Right kidney (tissue), 1 donor: Measurements from ENCODE around the gene DNAH7.
"Not testable (repeated sequence)": the region's sequence is repeated elsewhere in the genome, so short reads cannot be mapped to it uniquely, and the experiment has no call there.

ENCODE experiments used
- DNase-seq: peaks from one replicate; pipeline ENCODE4 v3.0.0-alpha.2; 2016

Gene DNAH7

DNA sequence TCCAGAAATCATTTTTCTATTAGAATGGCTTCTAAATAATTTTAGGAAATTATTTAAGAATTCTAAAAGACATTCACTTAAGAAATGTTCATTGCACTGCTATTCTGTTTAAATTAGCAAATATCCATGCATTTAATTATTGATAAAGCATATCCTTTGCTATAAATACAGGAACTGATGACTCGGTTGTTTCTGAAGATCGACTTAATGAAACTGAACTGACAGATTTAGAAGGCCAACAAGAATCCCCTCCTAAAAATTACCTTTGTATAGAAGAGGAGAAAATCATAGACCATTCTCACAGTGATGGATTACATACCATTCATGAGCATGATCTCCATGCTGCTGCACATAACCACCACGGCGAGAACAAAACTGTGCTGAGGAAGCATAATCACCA is 352.2 kb downstream of the DNAH7 start:
- DNase-seq: no peak

DNA sequence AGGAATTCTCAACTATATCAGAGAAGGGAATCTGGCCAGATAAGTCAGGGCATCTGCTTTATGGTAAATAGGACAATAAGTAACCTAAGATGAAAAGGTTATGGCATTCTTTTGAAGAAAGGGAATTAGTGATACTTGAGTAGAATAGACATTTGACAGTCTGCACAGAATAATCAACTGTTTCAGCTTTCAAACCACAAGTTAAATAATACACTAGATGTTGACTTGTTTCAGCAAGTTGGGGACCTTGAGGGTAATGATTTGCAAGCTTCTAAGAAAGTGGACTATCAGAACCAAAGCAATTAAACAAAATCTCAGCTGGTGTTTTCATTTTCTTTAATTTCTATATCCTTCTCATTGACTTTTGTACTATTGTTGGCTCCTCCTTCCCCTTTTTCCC is 357.2 kb downstream of the DNAH7 start:
- no peak for DNase-seq

DNA sequence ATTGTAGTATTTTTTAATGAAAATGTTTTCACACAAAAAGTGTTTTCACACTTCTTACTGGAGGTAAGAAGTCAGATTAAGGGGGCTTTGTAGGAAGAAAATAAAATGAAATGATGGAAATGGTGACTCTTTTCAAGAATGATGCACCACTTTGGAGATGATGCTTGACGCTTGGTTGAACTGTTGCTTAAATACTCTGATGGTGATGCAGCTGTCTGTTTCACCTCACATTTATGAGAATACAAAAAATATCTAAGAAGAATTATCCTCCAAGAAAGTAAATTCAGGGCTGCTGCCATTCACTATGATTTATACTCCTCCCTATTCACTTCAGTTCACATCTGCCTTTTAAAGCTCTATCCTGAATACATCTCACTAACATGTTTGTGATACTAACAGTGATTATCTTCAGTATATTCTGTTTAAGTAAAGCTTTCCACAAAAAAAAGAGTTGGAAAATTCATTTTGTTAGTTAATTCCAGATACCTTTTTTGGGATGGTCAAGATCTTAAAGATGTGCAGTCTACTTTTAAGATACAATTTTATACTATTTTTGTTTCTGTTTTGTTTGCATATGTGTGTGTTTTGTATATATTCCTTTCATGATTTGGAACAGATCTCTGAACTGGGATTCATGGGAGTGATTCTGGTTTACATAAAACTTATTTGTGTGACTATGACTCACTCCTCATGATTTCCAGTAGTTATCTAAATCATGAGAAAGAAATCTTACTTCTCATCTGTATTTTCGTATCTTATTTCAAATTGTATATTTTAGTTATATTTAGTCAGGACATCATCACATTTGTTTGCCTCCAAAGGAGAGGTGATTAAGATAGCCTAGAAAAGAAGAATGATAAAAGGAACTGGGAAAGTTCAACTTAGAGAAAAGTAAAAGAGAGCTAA is 358.5 kb downstream of the DNAH7 start:
- DNase-seq: no peak

- DNase-seq: no peak
These were observed 362.3 kb downstream of the DNAH7 start for GRCh38 chr2:195706161-195706900.

DNA sequence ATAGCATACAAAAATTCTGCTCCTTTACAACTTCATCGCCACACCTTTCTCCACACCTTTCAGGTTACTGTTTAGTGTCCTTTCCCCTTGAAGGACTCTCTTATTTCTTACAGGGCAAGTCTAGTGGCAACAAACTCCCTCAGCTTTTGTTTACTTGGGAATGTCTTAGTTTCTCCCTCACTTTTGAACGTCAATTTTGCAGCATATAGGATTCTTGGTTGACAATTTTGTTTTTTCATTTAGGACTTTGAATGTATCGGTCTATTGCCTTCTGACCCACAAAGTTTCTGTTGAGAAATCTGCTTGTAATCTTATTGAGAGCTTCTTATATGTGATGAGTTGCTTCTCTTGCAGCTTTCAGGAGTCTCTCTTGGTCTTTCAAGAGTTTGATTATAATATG is 368.2 kb downstream of the DNAH7 start:
- DNase-seq: no peak

DNA sequence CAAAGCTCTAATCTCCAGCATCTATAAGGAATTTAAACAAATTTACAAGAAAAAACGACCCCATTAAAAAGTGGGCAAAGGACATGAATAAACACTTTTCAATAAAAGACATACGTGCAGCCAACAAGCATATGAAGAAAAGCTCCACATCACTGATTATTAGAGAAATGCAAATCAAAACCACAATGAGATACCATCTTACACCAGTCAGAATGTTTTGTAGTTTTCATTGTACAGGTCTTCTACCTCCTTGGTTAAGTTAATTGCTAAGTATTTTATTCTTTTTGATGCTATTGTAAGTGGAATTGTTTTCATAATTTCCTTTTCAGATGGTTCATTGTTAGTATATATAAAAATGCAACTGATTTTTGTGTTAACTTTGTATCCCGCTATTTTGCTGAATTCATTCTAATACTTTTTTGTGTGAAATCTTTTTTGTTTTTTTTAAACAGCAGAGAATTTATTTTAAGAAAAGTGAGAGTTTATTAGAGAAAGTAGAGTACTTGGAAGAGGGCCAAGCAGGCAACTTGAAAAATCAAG is 370.9 kb downstream of the DNAH7 start:
- DNase-seq: no peak

GRCh38 chr2:195696012-195696411 is 372.6 kb downstream of the DNAH7 start:
- no peak for DNase-seq

- DNase-seq: no peak
These were observed 373.5 kb downstream of the DNAH7 start for GRCh38 chr2:195695002-195695631.

GRCh38 chr2:195694553-195694952 is 374.1 kb downstream of the DNAH7 start:
- DNase-seq: no peak

- DNase-seq: not testable (repeated sequence)
These were observed 376.1 kb downstream of the DNAH7 start for GRCh38 chr2:195692531-195692930.
